Neural progenitor cell (in vitro differentiated cells): ENCODE results near the gene CDH23. TPM values are rescaled to one million over a fixed set of nuclear protein-coding genes. Genes with fewer than 3 reads are reported as not detected.
A peak's percentile ranks its signal among the peaks of the same experiment; 100 is the strongest.

Source experiments
- DNase-seq: peaks from one replicate; pipeline ENCODE4 v3.0.0-alpha.2; 2016; ENCODE audit warnings: low spot score
- H2AFZ ChIP-seq: fragments of 200-600 bp; sonication (generic); replicated peaks from 2 replicates; pipeline ENCODE4 v1.6.1; 2016; ENCODE audit warnings: antibody characterized with exemption
- H3F3A ChIP-seq: fragments of 200-600 bp; sonication (generic); 2 replicates; pipeline ENCODE4 v1.6.1; 2016; ENCODE audit warnings: antibody characterized with exemption, low read depth
- H3K27ac ChIP-seq: fragments of 200-600 bp; sonication (generic); 2 replicates; pipeline ENCODE4 v1.5.1; 2016; ENCODE audit warnings: mild to moderate bottlenecking
- H3K27me3 ChIP-seq: fragments of 200-600 bp; sonication (generic); 2 replicates; pipeline ENCODE4 v1.6.1; 2016; ENCODE audit warnings: mild to moderate bottlenecking, moderate library complexity
- H3K36me3 ChIP-seq: fragments of 200-600 bp; sonication (generic); 2 replicates; pipeline ENCODE4 v1.5.1; 2016
- H3K4me1 ChIP-seq: fragments of 200-600 bp; sonication (generic); 2 replicates; pipeline ENCODE4 v1.6.1; 2016; ENCODE audit warnings: mixed run types
- H3K4me2 ChIP-seq: fragments of 200-600 bp; sonication (generic); 2 replicates; pipeline ENCODE4 v1.6.1; 2016
- H3K4me3 ChIP-seq: fragments of 200-600 bp; sonication (generic); 2 replicates; pipeline ENCODE4 v1.5.1; 2016
- H3K79me2 ChIP-seq: fragments of 200-600 bp; sonication (generic); 2 replicates; pipeline ENCODE4 v1.6.1; 2016; ENCODE audit warnings: low read depth
- H3K9ac ChIP-seq: fragments of 200-600 bp; sonication (generic); 2 replicates; pipeline ENCODE4 v1.6.1; 2016
- H3K9me3 ChIP-seq: fragments of 200-600 bp; sonication (generic); 2 replicates; pipeline ENCODE4 v1.5.1; 2016; ENCODE audit warnings: low read depth
- H4K20me1 ChIP-seq: fragments of 200-600 bp; sonication (generic); 2 replicates; pipeline ENCODE4 v1.6.1; 2016; ENCODE audit warnings: low read depth
- H3K27ac Mint-ChIP-seq: 3 replicates; pipeline ENCODE4 v1.8.0; 2021; ENCODE audit warnings: mixed read lengths
- H3K27me3 Mint-ChIP-seq: 2 replicates; pipeline ENCODE4 v1.8.0; 2022; ENCODE audit warnings: low read depth, mild to moderate bottlenecking, inconsistent platforms, moderate library complexity, mixed read lengths; ENCODE audit not compliant: insufficient read depth
- H3K36me3 Mint-ChIP-seq: 3 replicates; pipeline ENCODE4 v1.8.0; 2021; ENCODE audit warnings: mixed read lengths
- H3K4me1 Mint-ChIP-seq: 3 replicates; pipeline ENCODE4 v1.8.0; 2021; ENCODE audit warnings: mixed read lengths
- H3K4me3 Mint-ChIP-seq: 3 replicates; pipeline ENCODE4 v1.8.0; 2021; ENCODE audit warnings: mild to moderate bottlenecking, moderate library complexity, mixed read lengths
- H3K9me3 Mint-ChIP-seq: 3 replicates; pipeline ENCODE4 v1.8.0; 2020; ENCODE audit warnings: mixed read lengths
- EZH2 ChIP-seq: fragments of 200-600 bp; sonication (generic); IDR thresholded peaks from 2 replicates; pipeline ENCODE4 v1.6.1; 2017; ENCODE audit warnings: antibody characterized with exemption, mild to moderate bottlenecking, moderate library complexity
- EZH2phosphoT487 ChIP-seq: fragments of 200-600 bp; sonication (generic); IDR thresholded peaks from 2 replicates; pipeline ENCODE4 v1.6.1; 2017; ENCODE audit warnings: antibody characterized with exemption
- total RNA-seq: library from RNA; depleted of rRNA; stranded (reverse); fragments of >200 nt; gene quantifications from 2 replicates; pipeline ENCODE4 v1.2.3, GENCODE V29; 2015; ENCODE audit warnings: low replicate concordance
- TF ChIP-seq, protein P1 (sequence below): fragments of 200-600 bp; sonication (generic); IDR thresholded peaks from 2 replicates; pipeline ENCODE4 v1.5.1; 2017; ENCODE audit warnings: antibody characterized with exemption, mild to moderate bottlenecking

The CDH23 gene
- total RNA-seq, 1 donor from 2014 or later: 5.9 TPM

DNA sequence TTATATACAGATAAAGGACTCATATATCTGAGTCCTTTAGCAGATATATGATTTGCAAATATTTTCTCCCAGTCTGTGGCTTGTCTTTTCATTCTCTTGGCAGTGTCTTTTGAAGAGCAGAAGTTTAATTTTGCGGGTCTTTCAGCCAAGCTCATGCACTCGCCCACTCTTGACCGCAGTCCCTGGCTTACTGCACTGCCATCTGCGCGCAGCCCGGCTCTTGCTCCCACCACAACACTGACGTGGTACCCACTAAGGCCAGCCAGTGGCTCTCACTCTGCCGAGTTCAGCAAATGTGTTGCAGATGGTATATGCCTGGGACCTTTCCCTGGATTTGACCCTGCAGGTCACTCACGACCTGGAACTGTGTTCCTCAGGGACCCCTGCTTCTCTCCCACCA, 74.3 kb downstream of the CDH23 start:
- Mint-ChIP-seq H3K27ac (peak overlapping the region; percentile 13), H3K36me3 (no peaks in the 10 kb centered on the region), H3K27me3 (peaks cover 2% of the 10 kb centered on the region), H3K4me1 (peaks cover 16% of the 10 kb centered on the region), H3K9me3 (no peaks in the 10 kb centered on the region), H3K4me3 (no peak overlapping the region)
- Histone ChIP-seq H4K20me1 (no peaks in the 10 kb centered on the region), H3K27me3 (no peaks in the 10 kb centered on the region), H2AFZ (no peak overlapping the region), H3K27ac (no peak overlapping the region), H3K79me2 (no peaks in the 10 kb centered on the region), H3K36me3 (no peaks in the 10 kb centered on the region), H3K9ac (no peak overlapping the region), H3K9me3 (no peaks in the 10 kb centered on the region), H3K4me3 (no peak overlapping the region), H3K4me2 (no peak overlapping the region), H3F3A (no peaks in the 10 kb centered on the region), H3K4me1 (peaks cover 11% of the 10 kb centered on the region)
- DNase-seq: no peak
- TF ChIP-seq EZH2 (no peak), EZH2phosphoT487 (no peak)
- TF ChIP-seq, protein P1, sequence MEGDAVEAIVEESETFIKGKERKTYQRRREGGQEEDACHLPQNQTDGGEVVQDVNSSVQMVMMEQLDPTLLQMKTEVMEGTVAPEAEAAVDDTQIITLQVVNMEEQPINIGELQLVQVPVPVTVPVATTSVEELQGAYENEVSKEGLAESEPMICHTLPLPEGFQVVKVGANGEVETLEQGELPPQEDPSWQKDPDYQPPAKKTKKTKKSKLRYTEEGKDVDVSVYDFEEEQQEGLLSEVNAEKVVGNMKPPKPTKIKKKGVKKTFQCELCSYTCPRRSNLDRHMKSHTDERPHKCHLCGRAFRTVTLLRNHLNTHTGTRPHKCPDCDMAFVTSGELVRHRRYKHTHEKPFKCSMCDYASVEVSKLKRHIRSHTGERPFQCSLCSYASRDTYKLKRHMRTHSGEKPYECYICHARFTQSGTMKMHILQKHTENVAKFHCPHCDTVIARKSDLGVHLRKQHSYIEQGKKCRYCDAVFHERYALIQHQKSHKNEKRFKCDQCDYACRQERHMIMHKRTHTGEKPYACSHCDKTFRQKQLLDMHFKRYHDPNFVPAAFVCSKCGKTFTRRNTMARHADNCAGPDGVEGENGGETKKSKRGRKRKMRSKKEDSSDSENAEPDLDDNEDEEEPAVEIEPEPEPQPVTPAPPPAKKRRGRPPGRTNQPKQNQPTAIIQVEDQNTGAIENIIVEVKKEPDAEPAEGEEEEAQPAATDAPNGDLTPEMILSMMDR: no peak

GRCh38 chr10:71471957-71472365, 75.2 kb downstream of the CDH23 start:
- no peak for DNase-seq
- Histone ChIP-seq H3K27ac (no peak overlapping the region), H4K20me1 (no peaks in the 10 kb centered on the region), H3K9me3 (no peaks in the 10 kb centered on the region), H3K27me3 (no peaks in the 10 kb centered on the region), H3K4me3 (no peak overlapping the region), H3K36me3 (no peaks in the 10 kb centered on the region), H3F3A (no peaks in the 10 kb centered on the region), H3K4me2 (no peak overlapping the region), H2AFZ (no peak overlapping the region), H3K79me2 (no peaks in the 10 kb centered on the region), H3K9ac (no peak overlapping the region), H3K4me1 (peaks cover 12% of the 10 kb centered on the region)
- H3K27ac Mint-ChIP-seq: no peak overlapping the region
- no peaks in the 10 kb centered on the region for H3K36me3 Mint-ChIP-seq
- TF ChIP-seq, protein P1: no peak
- no peak for TF ChIP-seq EZH2
- no peak for TF ChIP-seq EZH2phosphoT487
- H3K9me3 Mint-ChIP-seq: no peaks in the 10 kb centered on the region
- H3K4me3 Mint-ChIP-seq: no peak overlapping the region
- peaks cover 16% of the 10 kb centered on the region for H3K4me1 Mint-ChIP-seq
- peaks cover 5% of the 10 kb centered on the region for H3K27me3 Mint-ChIP-seq

- Mint-ChIP-seq H3K4me1 (peaks cover 16% of the 10 kb centered on the region), H3K9me3 (no peaks in the 10 kb centered on the region), H3K27me3 (peaks cover 7% of the 10 kb centered on the region), H3K4me3 (no peak overlapping the region), H3K36me3 (no peaks in the 10 kb centered on the region), H3K27ac (no peak overlapping the region)
- Histone ChIP-seq H3K27me3 (no peaks in the 10 kb centered on the region), H2AFZ (no peak overlapping the region), H3K9ac (no peak overlapping the region), H3K27ac (no peak overlapping the region), H3K4me2 (no peak overlapping the region), H3K36me3 (no peaks in the 10 kb centered on the region), H3F3A (no peaks in the 10 kb centered on the region), H3K4me1 (peaks cover 12% of the 10 kb centered on the region), H3K9me3 (no peaks in the 10 kb centered on the region), H3K4me3 (no peak overlapping the region), H4K20me1 (no peaks in the 10 kb centered on the region), H3K79me2 (no peaks in the 10 kb centered on the region)
- DNase-seq: no peak
- TF ChIP-seq, protein P1: no peak
- TF ChIP-seq EZH2phosphoT487: no peak
- TF ChIP-seq EZH2: no peak
Observed at GRCh38 chr10:71472466-71472865, 75.7 kb downstream of the CDH23 start.

DNA sequence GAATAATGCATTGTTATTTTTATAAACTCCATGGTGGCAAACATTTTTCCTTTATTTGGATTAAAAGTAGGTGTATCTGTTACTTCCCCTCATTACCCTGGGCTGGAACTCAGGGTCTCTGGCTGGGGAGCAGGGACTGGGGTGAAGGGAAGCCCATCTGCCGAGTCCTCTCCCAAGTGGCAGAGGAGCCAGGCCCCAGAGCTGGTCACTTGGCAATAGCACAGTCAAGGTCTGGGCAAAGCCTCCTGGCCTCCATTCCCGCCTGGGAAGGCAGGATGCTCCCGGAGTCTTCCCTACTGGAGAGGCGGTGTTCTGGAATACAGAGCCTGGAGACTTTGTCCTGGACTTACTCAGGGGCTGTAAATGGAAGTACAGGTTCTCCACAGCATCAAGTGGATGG, 76.2 kb downstream of the CDH23 start:
- Histone ChIP-seq H3K4me2 (no peak overlapping the region), H3K27me3 (no peaks in the 10 kb centered on the region), H3F3A (no peaks in the 10 kb centered on the region), H3K27ac (no peak overlapping the region), H3K9ac (no peak overlapping the region), H4K20me1 (no peaks in the 10 kb centered on the region), H3K9me3 (no peaks in the 10 kb centered on the region), H3K4me1 (peaks cover 12% of the 10 kb centered on the region), H3K79me2 (no peaks in the 10 kb centered on the region), H3K36me3 (no peaks in the 10 kb centered on the region), H2AFZ (no peak overlapping the region), H3K4me3 (no peak overlapping the region)
- Mint-ChIP-seq H3K4me3 (no peak overlapping the region), H3K27me3 (peaks cover 11% of the 10 kb centered on the region), H3K27ac (no peak overlapping the region), H3K9me3 (no peaks in the 10 kb centered on the region), H3K4me1 (peaks cover 16% of the 10 kb centered on the region), H3K36me3 (no peaks in the 10 kb centered on the region)
- no peak for DNase-seq
- TF ChIP-seq EZH2phosphoT487 (no peak), EZH2 (no peak)
- TF ChIP-seq, protein P1: no peak
